GM19023 (cell line): Measurements from ENCODE around the gene CENPK.
"Not testable (repeated sequence)": the region's sequence is repeated elsewhere in the genome, so short reads cannot be mapped to it uniquely, and the experiment has no call there.

Experiments
- ATAC-seq: cut with Tn5 transposase; IDR thresholded peaks from one replicate; pipeline ENCODE4 v1.9.1; 2021; ENCODE audit warnings: mild to moderate bottlenecking, moderate library complexity; ENCODE audit not compliant: unreplicated experiment

CENPK gene

GRCh38 chr5:65512170-65512937 lies 50.6 kb downstream of the CENPK start:
- ATAC-seq, result no peak

DNA sequence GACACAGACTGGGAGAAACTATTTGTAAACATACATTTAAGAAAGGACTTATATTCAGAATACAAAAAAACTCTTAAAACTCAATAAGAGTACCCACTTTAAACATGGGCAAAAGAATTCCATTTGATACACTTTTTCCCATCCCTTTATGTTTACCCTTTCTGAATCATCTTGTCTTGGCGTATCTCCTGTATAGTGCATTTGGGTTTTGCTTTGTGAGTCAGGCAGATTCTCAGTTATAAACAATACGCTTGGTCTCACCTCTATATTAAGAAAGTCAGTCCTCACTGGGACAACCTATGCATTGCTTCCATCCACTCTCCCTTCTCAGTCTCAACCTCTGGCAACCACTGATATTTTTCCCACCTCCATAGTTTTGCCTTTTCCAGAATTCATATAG lies 54.0 kb downstream of the CENPK start:
- no peak for ATAC-seq

- ATAC-seq, result no peak
Measured at GRCh38 chr5:65506961-65507360, 56.0 kb downstream of the CENPK start.

DNA sequence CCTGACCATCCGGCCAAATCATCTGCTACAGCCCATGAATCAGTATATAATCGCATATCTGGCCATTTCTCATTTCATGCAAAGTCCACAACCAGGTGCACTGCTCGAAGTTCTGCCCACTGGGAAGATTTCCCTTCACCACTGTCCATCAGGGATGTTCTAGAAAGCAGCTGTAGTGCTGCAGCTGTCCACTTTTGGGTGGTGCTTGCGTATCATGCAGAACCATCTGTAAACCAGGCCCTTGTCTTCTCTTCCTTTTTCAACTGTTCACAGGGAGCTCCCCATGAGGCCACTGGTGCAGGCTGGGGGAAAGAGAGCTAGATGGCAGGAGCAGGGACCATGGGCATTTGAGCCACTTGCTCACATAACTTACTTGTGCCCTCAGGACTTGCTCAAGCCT lies 73.8 kb downstream of the CENPK start:
- ATAC-seq, result no peak

- not testable (repeated sequence) for ATAC-seq
Measured at GRCh38 chr5:65488038-65488687, 74.8 kb downstream of the CENPK start.

- not testable (repeated sequence) for ATAC-seq
Measured at GRCh38 chr5:65486803-65487202, 76.2 kb downstream of the CENPK start.

- no peak for ATAC-seq
Measured at GRCh38 chr5:65485405-65485804, 77.6 kb downstream of the CENPK start.

GRCh38 chr5:65483546-65484346 lies 79.2 kb downstream of the CENPK start:
- peak; percentile 42 for ATAC-seq

GRCh38 chr5:65482736-65483545 lies 80.0 kb downstream of the CENPK start:
- no peak for ATAC-seq

GRCh38 chr5:65482296-65482735 lies 80.7 kb downstream of the CENPK start:
- no peak for ATAC-seq

GRCh38 chr5:65481635-65482295 lies 81.2 kb downstream of the CENPK start, which contains the start of gene ADAMTS6:
TSS of gene ADAMTS6 (minus strand) at chr5:65481920. CDS start at chr5:65473673, 8,247 bp downstream.
- peak; percentile 86 for ATAC-seq

DNA sequence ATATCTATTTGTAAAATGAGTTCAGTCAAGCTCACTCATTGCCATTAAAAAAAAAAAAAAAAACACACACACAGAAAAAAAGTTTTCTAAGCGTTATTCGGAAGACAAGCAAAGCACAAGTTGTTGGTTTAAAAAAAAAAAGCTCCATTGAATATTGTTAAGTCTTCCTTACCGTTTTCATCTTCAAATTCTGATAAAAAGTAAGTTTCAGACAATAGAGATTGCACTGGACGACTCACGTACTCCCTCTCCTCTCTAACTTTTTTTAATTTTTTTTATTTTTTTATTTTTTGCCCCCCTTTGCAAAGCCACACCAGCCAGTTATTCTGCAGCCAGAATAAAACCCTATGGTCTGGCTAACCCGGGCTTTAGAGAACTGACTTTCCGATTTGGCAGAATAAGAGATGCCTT lies 81.8 kb downstream of the CENPK start:
- ATAC-seq, result peak; percentile 10

GRCh38 chr5:65480306-65480865 lies 82.6 kb downstream of the CENPK start:
- ATAC-seq, result no peak

- ATAC-seq, result no peak
Measured at GRCh38 chr5:65479527-65479926, 83.4 kb downstream of the CENPK start.

DNA sequence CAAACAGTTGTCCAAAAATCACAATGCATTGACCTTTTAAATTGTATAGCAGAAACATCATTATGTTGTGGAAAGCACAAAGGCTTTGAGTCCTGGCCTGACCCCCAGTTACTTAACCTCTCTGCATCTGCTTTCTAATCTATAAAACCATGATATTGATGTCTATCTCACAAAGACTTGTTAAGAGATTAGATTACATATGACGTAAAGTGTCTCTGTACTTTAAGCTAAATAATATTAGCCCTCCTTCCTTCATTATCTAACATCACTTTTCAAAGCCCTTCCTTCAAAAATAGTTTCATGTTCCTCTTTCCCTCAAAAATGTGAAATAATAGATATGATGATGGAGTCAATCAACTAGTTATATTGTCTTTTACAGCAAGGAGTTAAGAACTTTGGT lies 84.6 kb downstream of the CENPK start:
- no peak for ATAC-seq

DNA sequence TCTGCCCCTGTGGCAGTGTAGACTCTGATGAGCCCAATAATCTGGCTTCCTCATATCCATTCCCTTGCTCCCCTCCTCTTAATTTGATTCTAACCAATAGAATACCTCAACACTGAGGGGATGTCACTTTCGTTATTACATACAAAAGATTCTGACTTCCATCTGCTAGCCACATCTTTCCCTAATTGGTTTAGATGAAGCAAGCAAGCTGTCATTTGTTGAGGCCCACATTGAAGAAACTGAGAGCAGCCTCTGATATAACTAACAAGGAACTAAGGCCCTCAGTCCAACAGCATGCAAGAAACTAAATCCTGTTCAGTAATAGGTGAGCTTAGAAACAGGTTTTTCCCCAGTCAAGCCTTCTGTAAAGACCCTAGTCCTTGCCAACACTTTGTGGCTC lies 87.1 kb downstream of the CENPK start:
- ATAC-seq, result no peak

GRCh38 chr5:65475336-65475735 lies 87.6 kb downstream of the CENPK start:
- ATAC-seq, result no peak

DNA sequence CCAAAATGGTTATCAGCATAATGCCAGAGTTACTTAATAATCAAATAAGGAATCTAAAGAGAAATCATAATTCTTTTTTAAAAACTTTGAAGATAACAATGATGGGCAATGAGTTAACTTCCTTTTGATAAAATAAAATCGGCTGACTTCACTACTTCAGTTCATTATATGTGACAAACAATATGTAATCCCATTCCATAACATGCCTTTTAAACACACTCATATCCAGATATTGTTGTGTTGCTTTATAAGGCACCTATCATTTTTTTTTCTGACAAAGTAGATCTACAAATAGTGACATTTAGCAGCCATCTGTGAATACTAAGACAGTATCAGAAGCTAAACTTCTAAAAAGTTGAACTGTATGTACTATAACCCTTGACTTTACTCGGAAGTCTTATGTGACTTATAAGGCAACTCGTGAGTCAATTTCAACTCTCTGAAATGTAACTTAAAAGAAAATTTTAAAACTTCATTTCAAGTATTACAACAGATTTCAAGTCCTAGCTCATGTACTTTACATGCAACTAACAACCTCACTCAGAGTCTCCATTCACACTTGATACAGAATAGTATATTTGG lies 88.7 kb downstream of the CENPK start:
- ATAC-seq, result no peak

DNA sequence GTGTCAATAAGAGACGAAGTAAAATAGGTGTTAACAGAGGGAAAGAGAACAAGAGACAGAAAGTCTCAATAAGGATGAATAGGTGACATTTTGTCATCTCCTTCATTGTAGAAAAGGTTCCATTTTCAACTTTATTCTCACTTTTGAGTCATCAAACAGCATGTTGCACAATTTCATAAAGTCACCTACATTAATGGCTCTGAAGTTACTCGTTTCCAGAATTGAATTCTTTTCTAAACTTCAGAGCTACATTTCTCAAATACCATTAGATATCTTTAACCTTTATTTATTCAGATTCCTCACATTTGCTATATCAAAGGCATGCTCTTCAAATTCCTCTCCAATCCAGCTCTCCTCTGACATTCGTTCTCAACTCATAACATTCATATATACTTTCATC lies 94.3 kb downstream of the CENPK start:
- ATAC-seq, result no peak
